Endometrial microvascular endothelial cells (primary cell): ENCODE results near the gene BMPR1A. TPM values are rescaled to one million over a fixed set of nuclear protein-coding genes. Genes with fewer than 3 reads are reported as not detected.
"Not testable (repeated sequence)": the region's sequence is repeated elsewhere in the genome, so short reads cannot be mapped to it uniquely, and the experiment has no call there.

Source experiments
- in situ Hi-C: cut with HindIII; loops from 2 replicates; pipeline ENCODE4 v1.10.0; 2017; ENCODE audit warnings: low sequenced_read_pairs, low pct_unique_long_range_greater_than_20kb; ENCODE audit errors: inconsistent ontology term
- total RNA-seq: library from RNA; depleted of rRNA; stranded (reverse); fragments of >200 nt; gene quantifications from one replicate; pipeline ENCODE4 v1.2.3, GENCODE V29; 2015; ENCODE audit errors: inconsistent ontology term

BMPR1A gene
- total RNA-seq, 1 donor from 2014 or later: 0.28 TPM

DNA sequence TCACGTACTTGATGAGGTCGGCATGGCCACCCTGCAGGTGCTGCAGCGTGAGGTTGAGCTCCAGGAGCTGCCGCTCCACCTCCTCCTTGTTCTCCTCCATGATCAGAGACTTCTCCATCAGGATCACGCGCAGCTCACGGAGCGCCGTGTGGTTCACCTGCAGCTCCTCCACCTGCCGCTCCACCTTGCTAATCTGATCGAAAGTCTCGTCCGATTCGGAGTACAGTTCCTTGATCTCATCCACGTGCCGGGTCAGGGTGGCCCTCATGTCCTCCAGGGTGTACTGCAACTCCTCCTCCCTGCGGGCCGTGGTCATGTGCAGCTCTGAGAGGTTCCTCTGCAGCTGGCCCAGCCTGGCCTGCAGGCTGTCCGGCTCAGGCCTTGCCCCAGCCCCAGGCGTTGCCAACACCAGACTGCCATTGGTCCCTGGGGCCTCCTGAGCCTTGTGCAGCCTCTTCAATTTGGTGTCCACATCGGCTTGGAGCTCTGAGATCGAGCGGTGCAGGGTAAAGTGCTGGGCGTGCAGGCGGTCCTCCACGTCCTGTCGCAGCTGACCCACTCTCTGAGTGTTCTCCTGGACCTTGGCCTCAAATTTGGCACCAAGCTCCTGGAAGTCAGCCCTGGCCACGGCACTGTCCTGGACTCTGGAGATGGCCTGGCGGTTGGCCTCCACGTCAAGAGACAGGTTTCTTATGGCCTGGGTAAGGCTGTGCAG is 187.1 kb downstream of the BMPR1A start:
- in situ Hi-C loops: no loop called here

DNA sequence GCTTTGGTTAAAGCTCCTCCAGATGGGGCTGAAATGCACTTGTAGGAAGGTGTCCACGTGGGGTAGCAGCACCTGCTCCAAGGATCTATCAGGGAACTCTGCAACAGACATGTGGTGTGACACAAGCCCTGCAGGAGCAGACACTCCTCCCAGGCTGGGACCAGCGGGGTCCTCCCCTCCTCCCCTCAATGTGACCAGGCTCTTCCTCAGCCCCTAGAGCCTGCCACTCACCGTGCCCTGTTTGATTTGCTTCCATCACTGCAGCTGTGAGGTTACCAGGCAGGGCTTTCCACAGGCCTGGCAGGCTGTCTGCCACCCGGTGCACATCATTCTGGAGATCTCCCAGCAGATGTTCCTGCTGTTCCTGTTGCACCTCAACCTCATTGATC is 187.6 kb downstream of the BMPR1A start:
- in situ Hi-C loops: no loop called here

DNA sequence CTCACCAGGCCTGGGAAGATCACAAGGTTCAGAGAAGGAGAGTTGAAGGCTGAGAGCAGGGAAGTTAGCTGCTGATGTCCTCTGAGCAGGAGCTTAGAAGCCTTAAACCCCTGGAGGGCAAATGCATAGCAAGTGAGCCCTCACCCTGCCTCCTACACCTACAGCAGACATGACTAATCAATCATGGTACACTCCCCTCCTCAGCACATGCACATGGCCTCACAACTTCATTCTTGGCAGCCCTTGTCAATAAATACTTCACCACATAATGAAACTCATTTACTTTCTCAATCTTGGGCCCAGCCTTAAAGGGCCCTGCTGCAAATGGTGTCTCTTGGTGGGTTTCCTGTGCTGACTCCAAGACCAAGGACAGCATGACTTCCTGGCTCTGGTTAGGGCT is 188.1 kb downstream of the BMPR1A start:
- in situ Hi-C loops: no loop called here

DNA sequence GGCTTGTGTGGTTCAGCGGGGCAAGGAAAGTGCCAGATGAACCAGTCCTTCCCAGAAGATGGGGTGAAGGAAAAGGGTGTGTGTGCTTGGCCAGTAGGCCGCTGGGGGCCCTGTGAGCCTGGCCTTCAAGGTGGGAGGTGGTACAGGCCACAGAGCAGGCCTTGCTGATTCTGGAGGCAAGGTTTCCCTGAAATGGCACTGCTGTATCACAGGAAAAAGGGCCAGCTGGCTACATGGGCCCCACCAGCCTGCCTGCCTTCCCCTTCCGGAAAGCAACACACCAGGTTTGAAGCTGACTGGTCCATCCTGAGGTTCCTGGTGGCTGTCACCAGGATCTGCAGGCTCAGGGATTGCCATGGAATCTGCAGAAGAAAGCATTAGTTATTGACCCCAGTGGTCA is 188.5 kb downstream of the BMPR1A start:
- in situ Hi-C loops: no loop called here

DNA sequence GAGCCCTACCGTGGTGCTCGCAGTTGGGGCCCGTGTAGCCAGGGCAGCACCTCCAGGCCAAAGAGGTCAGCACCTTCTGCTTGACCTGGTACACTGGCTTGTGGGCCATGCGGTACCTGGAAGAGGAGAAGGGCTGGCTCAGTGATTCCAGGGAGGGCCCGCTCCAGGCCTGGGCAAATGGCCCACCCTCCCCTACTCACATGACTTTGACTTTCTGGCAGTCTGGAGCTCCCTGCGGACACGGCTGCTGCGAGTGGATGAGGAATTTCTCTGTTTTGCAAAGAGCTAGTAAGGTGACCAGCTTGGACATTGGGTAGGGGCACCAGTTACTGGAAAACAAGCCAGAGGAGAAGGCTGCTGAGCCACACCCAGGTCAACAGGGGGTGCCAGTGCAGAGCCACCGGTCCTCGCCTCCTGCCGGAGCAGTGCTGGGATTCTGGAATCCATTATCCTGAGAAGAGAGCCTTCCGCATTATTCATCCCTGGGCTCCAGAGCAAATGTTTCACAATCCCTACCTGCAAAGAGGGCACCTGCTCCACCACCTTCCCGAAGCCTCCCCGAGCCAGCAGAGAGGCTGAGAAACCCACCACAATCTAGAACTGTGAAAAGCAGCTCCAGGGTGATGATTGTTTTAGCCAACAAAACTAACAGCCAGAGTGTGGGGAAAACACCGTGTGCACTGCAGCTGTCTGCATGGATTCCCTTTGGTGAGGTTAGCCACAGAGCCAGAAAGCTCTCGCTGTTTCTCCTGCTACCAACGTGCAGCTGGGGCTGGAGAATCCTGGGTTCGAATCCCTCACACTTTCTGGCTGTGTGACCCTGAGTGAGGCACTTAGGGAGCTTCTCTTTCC is 189.2 kb downstream of the BMPR1A start:
- in situ Hi-C loops: no loop called here

DNA sequence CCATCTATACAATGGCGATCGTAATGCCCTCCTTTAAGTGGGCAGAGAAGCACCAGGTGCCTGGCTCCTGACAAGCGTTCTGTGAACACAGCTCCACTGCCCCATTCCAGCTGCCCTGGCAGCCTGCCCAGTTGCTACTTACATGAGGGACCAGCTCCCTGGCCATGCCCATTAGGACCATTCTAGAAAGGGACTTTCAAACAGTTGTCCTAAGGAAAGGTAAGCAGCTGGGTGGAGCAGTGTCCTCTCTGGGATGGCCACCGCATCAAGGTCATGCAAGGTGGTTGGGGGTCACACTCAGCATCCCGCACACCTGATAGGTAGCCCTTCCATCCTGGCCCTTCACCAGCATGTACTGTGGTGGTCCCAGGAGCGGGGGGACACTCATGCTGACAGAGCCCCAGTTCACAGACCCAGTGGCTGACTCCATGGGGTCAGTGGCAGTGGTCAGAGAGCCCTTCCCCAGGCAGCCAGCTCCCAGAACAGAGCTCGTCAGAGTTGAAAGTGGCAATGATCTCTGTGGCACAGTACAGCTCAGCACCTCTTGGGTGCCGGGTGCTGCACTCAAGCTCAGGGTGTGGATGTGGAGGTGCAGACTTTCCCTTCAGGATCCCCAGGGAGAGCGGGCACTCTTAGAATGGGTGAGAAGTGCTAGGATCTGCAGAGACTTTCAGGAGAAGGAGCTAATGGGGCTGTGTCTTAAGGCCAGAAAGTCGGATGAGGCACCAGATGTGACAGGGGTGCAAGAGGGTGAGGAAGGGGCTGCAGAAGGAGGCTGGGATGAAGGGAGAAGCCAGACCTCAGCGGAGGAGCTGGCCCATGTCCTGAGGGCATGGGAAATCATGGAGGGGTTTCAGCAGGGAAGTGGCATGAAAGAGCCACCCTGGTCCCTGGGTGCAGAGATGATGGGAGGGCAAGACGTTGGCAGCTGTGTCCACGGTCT is 190.1 kb downstream of the BMPR1A start:
- in situ Hi-C loops: no loop called here

DNA sequence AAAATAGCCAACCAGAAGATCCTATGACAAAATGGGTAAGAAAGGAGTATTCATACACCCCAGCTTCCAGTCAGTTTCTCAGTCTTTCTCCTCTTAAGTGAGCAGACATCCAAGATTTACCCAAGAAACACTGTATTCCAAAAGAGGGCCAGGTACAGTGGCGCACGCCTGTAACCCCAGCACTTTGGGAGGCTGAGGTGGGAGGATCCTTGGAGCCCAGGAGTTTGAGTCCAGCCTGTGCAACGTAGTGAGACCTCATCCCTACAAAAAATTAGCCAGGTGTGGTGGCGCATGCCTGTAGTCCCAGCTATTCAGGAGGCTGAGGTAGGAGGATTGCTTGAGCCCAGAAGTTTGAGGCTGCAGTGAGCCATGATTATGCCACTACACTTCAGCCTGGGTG is 191.4 kb downstream of the BMPR1A start:
- in situ Hi-C loops: not testable (repeated sequence)

DNA sequence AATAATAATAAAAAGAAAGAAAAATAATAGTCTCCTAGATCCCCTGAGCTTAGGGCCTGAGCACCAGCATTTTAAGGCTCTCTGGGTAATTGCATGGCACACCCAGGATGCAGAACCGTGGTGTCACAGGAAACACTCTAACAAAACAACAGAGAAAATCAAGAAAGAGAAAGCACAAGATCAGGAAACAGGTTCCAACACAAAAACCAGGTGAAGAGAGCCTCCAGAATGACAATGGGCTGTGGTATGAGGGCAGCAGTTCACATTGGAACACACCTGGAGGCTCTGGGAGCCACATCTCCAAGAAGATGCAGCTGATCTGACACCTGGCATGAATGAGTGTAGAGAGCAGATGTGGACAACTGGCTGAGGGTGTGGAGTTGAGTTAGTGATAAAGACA is 193.9 kb downstream of the BMPR1A start:
- in situ Hi-C loops: no loop called here

DNA sequence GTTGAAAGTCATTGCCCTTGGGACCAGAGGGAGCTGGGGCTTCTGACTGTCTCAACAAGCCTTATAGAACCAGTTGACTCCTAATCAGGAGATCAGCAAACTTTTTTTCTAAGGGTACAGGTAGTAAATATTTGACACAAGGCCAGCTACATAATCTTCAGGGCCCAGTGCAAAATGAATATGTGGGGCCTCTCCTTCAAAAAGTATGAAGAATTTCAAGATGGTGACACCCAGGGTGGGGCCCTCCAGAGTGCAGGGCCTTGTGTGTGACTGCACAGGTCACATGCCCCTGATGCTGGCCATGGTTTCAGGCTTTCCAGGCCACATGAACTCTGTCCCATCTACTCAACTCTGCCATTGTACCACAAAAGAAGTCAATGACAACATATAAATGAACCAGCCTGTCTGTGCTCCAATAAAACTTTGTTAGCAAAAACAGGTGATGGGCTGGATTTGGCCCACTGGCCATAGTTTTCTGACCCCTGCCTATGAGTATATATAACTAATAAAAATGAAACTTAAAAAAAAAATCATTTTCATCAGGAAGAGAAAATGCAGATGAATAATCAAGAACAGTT is 194.9 kb downstream of the BMPR1A start:
- in situ Hi-C loops: no loop called here

GRCh38 chr10:86952106-86952505 is 195.7 kb downstream of the BMPR1A start:
- in situ Hi-C loops: no loop called here

- in situ Hi-C loops: not testable (repeated sequence)
Observed at GRCh38 chr10:86952697-86953096, 196.3 kb downstream of the BMPR1A start.

DNA sequence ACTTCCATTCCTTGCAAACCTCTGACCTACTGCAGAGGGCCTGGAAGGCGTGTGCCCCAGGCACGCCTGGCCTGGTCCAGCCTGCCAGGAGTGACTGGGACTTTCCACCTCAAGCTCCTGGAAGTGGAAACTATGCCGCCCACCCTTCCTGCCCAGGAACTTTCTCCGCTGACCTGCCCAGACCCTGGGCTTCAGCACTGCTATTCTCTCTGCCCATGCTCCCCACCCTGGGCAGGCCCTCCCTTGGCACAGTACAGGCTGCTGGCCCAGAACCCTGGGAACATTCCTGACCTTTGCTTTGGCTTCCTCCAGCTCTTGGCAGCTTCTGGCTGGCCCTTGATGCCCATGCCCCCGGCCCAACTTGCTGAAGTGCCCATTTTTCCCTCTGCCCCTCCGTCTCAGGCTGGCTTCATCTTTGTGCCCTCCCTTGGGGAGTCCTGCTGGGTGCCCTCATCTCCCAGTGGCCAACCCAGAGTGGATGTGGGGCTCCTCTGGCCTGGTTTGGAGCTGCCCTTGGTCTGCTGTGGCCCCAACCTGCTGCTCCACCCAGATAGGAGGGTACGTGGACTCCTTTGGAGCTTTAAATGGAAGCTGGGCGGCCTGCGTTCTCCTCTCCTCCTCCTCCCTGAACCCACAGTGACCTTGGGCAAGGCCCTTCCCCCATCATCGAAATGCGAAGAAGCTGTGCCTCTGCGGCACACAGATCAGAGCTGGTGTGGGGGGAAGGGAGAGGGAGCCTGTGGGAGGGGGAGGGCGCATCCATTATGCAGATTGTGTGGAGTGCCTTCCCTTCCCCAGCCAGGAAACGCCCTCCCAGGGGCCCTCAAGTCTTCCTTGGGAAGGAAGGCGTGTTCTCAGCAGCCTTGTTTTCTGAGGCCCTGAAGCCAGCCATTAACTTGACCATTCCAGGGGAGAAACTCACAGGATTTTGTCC is 197.6 kb downstream of the BMPR1A start:
- in situ Hi-C loops: no loop called here

- in situ Hi-C loops: no loop called here
Observed at GRCh38 chr10:86954681-86955500, 198.5 kb downstream of the BMPR1A start.

- in situ Hi-C loops: no loop called here
Observed at GRCh38 chr10:86955501-86956194, 199.2 kb downstream of the BMPR1A start.

DNA sequence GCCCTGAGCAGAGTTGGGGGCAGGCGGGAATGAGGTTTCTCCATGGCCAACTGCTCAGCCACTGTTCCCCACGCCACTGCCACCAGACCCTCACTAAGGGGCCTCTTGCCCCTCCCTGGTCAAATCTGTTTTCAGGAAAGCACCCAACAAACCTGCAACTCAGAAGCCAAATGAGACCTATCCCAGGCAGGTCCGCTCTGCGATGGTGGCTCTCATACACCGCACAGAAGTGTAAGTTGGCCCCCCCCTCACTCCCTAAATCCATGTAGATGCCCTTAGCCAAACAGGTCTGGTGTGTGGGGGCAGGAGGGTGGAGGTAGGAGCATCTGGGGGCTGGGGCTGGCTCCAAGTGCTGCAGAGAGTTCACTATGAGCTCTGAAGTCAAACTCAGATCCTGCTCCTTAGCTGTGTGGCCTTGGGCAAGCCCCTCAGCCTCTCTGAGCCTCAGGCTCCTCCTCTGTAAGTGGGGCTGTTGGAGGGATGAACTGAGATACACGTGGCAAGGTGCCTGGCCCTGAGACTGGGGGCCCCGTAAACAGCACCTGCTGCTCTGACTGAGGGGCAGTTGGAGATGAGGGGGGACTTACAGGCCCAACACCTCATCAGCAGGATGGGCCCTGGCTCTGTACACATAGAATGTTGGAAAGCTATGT is 199.9 kb downstream of the BMPR1A start:
- in situ Hi-C loops: no loop called here

DNA sequence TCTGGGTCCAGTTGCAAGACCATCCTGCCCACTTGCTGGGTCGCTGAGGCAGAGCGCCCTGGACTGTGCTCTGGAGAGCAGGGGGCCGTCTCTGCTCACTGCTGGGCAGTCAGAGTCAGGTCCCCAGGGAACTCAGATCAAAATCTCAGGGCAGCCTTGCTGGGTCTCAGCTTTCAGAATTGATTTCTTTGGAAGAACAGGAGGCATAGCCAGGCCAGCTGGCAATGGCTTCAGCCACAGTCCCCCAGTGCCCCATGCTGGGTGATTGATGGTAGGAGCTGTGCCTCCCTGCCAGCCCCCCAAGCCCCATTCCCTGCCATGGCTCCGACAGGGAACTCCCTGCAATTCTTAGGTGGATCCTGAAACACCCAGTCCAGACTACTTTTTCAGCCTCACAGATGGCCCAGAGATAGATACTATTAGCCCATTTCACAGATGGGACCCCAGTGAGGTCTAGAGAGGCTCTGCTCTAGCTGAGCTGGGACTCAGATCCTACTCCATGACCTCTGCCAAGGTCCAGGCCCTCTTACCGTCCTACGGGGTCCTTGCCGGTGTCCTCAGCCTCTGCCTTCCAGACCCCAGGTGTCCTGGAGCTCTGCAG is 200.5 kb downstream of the BMPR1A start:
- in situ Hi-C loops: no loop called here
